GM12878 (cell line): ENCODE results near the gene RTN4.

Source experiments
- CTCF ChIP-seq, 3 experiments: IDR thresholded peaks in 2 of 3; conservative IDR thresholded peaks in 1 of 3; 2 replicates each; pipeline ENCODE4 v1.5.1; 2011; ENCODE audit warnings: low read depth in 3 of 3, low read length in 3 of 3, mild to moderate bottlenecking in 3 of 3, control low read depth in 2 of 3, moderate library complexity in 2 of 3, inconsistent platforms in 1 of 3, mixed read lengths in 1 of 3; ENCODE audit not compliant: control insufficient read depth in 2 of 3, insufficient read depth in 1 of 3; ENCODE audit errors: extremely low read depth in 1 of 3
- EP300 ChIP-seq, 2 experiments: fragments of 150-350 bp in 1 of 2; IDR thresholded peaks; 2 replicates each; pipeline ENCODE4 v1.6.1; 2011 to 2012; ENCODE audit warnings: low read depth in 2 of 2, low read length in 2 of 2, borderline replicate concordance in 1 of 2, improper control_type of control experiment in 1 of 2, inconsistent platforms in 1 of 2; ENCODE audit not compliant: control insufficient read depth in 1 of 2
- ESRRA ChIP-seq: IDR thresholded peaks from 2 replicates; pipeline ENCODE4 v1.6.1; 2012; ENCODE audit warnings: mild to moderate bottlenecking, low read length, improper control_type of control experiment
- KDM1A ChIP-seq: fragments of 200-600 bp; sonication (generic); IDR thresholded peaks from 2 replicates; pipeline ENCODE4 v1.6.1; 2016; ENCODE audit warnings: borderline replicate concordance
- KLF5 ChIP-seq: fragments of 450-650 bp; IDR thresholded peaks from 2 replicates; pipeline ENCODE4 v1.6.1; 2014; ENCODE audit warnings: mild to moderate bottlenecking; ENCODE audit not compliant: partially characterized antibody
- NFIC ChIP-seq: IDR thresholded peaks from 2 replicates; pipeline ENCODE4 v1.6.1; 2012; ENCODE audit warnings: low read depth, mild to moderate bottlenecking, inconsistent platforms, low read length, moderate library complexity
- RFX5 ChIP-seq: IDR thresholded peaks from 2 replicates; pipeline ENCODE4 v1.6.1; 2011; ENCODE audit warnings: low read depth, low read length, improper control_type of control experiment
- SIN3A ChIP-seq: IDR thresholded peaks from 2 replicates; pipeline ENCODE4 v1.6.1; 2012; ENCODE audit warnings: low read depth, low read length, improper control_type of control experiment
- SPI1 ChIP-seq: IDR thresholded peaks from 2 replicates; pipeline ENCODE4 v1.6.1; 2011; ENCODE audit warnings: low read depth, mild to moderate bottlenecking, low read length, moderate library complexity, borderline replicate concordance; ENCODE audit not compliant: insufficient read depth
- YBX1 ChIP-seq: fragments of 450-650 bp; IDR thresholded peaks from 2 replicates; pipeline ENCODE4 v1.6.1; 2016; ENCODE audit warnings: antibody characterized with exemption
- YY1 ChIP-seq: IDR thresholded peaks from 2 replicates; pipeline ENCODE4 v1.6.1; 2011; ENCODE audit warnings: low read depth, mild to moderate bottlenecking, low read length
- ZBTB11 ChIP-seq: fragments of 450-650 bp; formaldehyde crosslinking; IDR thresholded peaks from 2 replicates; pipeline ENCODE4 v1.5.0; 2022; ENCODE audit warnings: mild to moderate bottlenecking, missing genetic modification characterization
- ZSCAN29 ChIP-seq: fragments of 450-650 bp; IDR thresholded peaks from 2 replicates; pipeline ENCODE4 v1.6.1; 2017; ENCODE audit warnings: mild to moderate bottlenecking, moderate library complexity

GRCh38 chr2:55013936-55014335 lies 36.3 kb downstream of the RTN4 start:
- TF ChIP-seq EP300 (IDR thresholded peaks at IDR 0.05; ENCODE audit: borderline replicate concordance in 1 of 2, control insufficient read depth in 1 of 2, low read depth in 2 of 2, low read length in 2 of 2) (no peak), SPI1 (no peak), ZSCAN29 (no peak), ESRRA (no peak), KDM1A (no peak), YY1 (no peak), SIN3A (no peak), YBX1 (no peak), RFX5 (no peak), ZBTB11 (CRISPR knock-in tag) (no peak), KLF5 (no peak), CTCF (IDR thresholded peaks at IDR 0.05 in 2 of 3, conservative IDR thresholded peaks at IDR 0.05 in 1 of 3; ENCODE audit: control insufficient read depth in 2 of 3, extremely low read depth in 1 of 3, insufficient read depth in 1 of 3, low read depth in 3 of 3, low read length in 3 of 3) (peak in 1 of 3 experiments; percentile 32; a peak in 2 of 6 replicates), NFIC (no peak)
